Measurements from ENCODE around the gene CDC42BPG.

The CDC42BPG gene

GRCh38 chr11:64809781-64810241 is 34.6 kb downstream of the CDC42BPG start:
- TF ChIP-seq CTCF (conservative IDR thresholded peaks at IDR 0.05) = no peak
- peak overlapping the region; percentile 94 for H3K27ac ChIP-seq

- no peak for TF ChIP-seq CTCF (conservative IDR thresholded peaks at IDR 0.05)
- H3K27ac ChIP-seq = peak overlapping the region; percentile 94
Observed at GRCh38 chr11:64805481-64805880, 39.0 kb downstream of the CDC42BPG start.

- peak overlapping the region; percentile 94 for H3K27ac ChIP-seq
- TF ChIP-seq CTCF (conservative IDR thresholded peaks at IDR 0.05) = peak; percentile 23
Observed at GRCh38 chr11:64804346-64805210, 39.9 kb downstream of the CDC42BPG start.

GRCh38 chr11:64803846-64804345 is 40.6 kb downstream of the CDC42BPG start:
- H3K27ac ChIP-seq = peak overlapping the region; percentile 94
- TF ChIP-seq CTCF (conservative IDR thresholded peaks at IDR 0.05) = no peak

GRCh38 chr11:64803158-64803845 is 41.2 kb downstream of the CDC42BPG start, which contains the start of gene MAP4K2:
MAP4K2 (minus strand) TSS chr11:64803214; CDS start chr11:64803149, 65 bp downstream.
- peak; percentile 82 for TF ChIP-seq CTCF (conservative IDR thresholded peaks at IDR 0.05)
- peak within 1 kb of the TSS; percentile 94 for H3K27ac ChIP-seq

GRCh38 chr11:64802370-64803157 is 41.9 kb downstream of the CDC42BPG start:
- no peak for TF ChIP-seq CTCF (conservative IDR thresholded peaks at IDR 0.05)
- peak overlapping the region; percentile 94 for H3K27ac ChIP-seq
